Nephron (organoid): ENCODE results near the gene HPDL.

ENCODE experiments used
- H3K27ac Mint-ChIP-seq, 3 experiments: 2 replicates each; pipeline ENCODE4 v1.8.0; 2020; ENCODE audit warnings: mixed read lengths in 3 of 3, mild to moderate bottlenecking in 2 of 3, moderate library complexity in 1 of 3
- H3K27me3 Mint-ChIP-seq: 2 replicates; pipeline ENCODE4 v1.8.0; 2021; ENCODE audit warnings: low read depth, mild to moderate bottlenecking, moderate library complexity, mixed read lengths
- H3K36me3 Mint-ChIP-seq: 2 replicates; pipeline ENCODE4 v1.8.0; 2020; ENCODE audit warnings: low read depth, mixed read lengths
- H3K4me1 Mint-ChIP-seq: 2 replicates; pipeline ENCODE4 v1.8.0; 2020; ENCODE audit warnings: mixed read lengths
- H3K4me3 Mint-ChIP-seq, 3 experiments: 2 replicates each; pipeline ENCODE4 v1.8.0; 2020; ENCODE audit warnings: mild to moderate bottlenecking in 3 of 3, mixed read lengths in 3 of 3, moderate library complexity in 2 of 3
- H3K9me3 Mint-ChIP-seq: 2 replicates; pipeline ENCODE4 v1.8.0; 2020; ENCODE audit warnings: mixed read lengths
- TF ChIP-seq, protein P1 (sequence below), 3 experiments: fragments of 200-600 bp; sonication (generic); IDR thresholded peaks; one replicate each; pipeline ENCODE4 v1.5.0; 2021; ENCODE audit warnings: antibody characterized with exemption in 3 of 3; ENCODE audit not compliant: unreplicated experiment in 3 of 3

HPDL gene

DNA sequence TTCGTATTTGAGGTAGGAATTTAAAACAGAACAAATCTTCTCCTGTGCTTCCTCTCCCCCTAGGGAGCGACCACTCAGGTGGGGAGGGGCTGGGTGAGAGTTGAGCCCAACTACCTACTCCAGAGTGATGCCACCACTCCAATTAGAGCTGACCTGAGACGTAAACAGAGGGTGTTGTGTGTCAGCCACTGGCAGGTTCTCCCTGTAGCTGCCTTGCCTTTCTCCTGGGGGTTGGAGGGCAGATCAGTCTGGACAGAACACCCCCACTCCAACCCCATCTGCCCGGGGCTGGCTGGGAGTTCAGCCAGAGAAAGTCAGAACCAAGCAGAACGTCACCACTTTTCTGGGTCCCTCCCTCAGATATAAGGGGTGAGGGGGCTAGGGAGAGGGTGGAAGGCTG is 2.0 kb downstream of the HPDL start:
- Mint-ChIP-seq H3K27ac (no peak overlapping the region), H3K27me3 (no peaks in the 10 kb centered on the region), H3K4me1 (peaks cover 9% of the 10 kb centered on the region), H3K36me3 (peaks cover 14% of the 10 kb centered on the region), H3K9me3 (no peaks in the 10 kb centered on the region), H3K4me3 (no peak overlapping the region)
- TF ChIP-seq, protein P1, sequence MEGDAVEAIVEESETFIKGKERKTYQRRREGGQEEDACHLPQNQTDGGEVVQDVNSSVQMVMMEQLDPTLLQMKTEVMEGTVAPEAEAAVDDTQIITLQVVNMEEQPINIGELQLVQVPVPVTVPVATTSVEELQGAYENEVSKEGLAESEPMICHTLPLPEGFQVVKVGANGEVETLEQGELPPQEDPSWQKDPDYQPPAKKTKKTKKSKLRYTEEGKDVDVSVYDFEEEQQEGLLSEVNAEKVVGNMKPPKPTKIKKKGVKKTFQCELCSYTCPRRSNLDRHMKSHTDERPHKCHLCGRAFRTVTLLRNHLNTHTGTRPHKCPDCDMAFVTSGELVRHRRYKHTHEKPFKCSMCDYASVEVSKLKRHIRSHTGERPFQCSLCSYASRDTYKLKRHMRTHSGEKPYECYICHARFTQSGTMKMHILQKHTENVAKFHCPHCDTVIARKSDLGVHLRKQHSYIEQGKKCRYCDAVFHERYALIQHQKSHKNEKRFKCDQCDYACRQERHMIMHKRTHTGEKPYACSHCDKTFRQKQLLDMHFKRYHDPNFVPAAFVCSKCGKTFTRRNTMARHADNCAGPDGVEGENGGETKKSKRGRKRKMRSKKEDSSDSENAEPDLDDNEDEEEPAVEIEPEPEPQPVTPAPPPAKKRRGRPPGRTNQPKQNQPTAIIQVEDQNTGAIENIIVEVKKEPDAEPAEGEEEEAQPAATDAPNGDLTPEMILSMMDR (IDR thresholded peaks at IDR 0.05; ENCODE audit: unreplicated experiment in 3 of 3): no peak

DNA sequence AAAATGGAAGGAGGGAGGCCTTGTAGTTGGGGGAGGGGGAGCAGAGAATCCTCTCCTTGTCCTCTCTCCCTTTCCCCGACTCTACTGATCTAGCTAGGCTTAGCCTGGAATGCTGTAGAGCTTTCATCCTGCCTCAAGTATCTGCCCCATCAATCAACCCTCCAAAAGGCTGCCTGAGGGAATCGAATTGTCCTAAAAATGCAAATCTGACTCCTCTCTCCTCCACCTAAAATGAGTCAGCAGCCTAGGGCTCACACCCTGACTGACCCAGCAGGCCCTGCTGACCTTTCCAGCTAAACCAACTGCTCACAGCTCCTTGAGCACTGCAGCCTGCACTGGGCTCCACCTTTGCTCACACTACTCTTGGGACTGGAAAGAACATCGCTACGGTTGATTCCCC is 2.8 kb downstream of the HPDL start:
- no peak overlapping the region for H3K27ac Mint-ChIP-seq
- H3K9me3 Mint-ChIP-seq: no peaks in the 10 kb centered on the region
- peaks cover 14% of the 10 kb centered on the region for H3K36me3 Mint-ChIP-seq
- H3K4me1 Mint-ChIP-seq: peaks cover 9% of the 10 kb centered on the region
- no peak overlapping the region for H3K4me3 Mint-ChIP-seq
- no peaks in the 10 kb centered on the region for H3K27me3 Mint-ChIP-seq
- TF ChIP-seq, protein P1 (IDR thresholded peaks at IDR 0.05; ENCODE audit: unreplicated experiment in 3 of 3): no peak

DNA sequence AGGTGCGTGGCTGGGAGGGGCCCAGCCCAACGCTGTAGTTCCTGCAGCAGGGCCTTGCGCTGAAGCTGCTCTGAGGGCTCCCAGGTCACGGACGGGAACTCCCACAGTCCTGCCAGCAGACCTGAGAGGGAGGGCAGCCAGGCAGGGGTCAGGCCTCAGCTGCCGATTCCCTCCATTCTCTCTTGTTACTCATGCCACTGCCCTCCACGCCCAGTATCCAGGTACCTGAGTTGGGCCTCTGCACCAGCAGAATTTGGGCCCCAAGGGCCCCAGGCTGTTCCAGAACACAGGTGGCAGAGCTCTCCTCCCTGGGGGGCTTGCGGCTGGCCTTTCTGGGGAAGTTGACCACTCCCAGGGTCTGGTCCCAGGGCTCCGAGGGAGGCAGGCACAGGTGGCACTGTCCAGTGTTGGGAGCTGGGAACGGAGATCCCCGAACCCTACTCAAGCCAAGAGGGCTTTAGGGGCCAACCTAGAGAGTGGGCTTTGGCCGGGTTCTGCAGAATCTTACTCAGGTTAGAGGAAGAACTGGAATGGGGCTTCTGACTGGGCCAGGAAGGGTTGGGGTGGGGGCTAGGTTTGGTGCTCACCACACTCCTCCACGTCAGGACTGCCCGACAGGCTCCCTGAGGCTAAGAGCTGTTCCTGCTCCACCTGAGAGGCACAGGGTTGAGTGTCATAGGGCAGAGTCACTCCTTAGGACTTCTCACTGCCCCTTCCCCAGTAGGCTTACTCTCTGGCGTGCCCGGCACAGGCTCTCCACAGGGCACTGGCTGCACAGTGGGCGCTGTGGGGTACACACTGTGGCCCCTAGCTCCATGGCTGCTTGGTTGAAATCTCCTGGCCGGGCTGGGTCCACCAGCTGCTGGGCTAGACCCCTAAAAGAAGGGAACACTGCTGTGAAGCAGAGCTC is 5.0 kb downstream of the HPDL start:
- H3K27ac Mint-ChIP-seq: no peak overlapping the region
- H3K36me3 Mint-ChIP-seq: peaks cover 7% of the 10 kb centered on the region
- H3K27me3 Mint-ChIP-seq: no peaks in the 10 kb centered on the region
- no peak overlapping the region for H3K4me3 Mint-ChIP-seq
- peaks cover 9% of the 10 kb centered on the region for H3K4me1 Mint-ChIP-seq
- TF ChIP-seq, protein P1 (IDR thresholded peaks at IDR 0.05; ENCODE audit: unreplicated experiment in 3 of 3): no peak
- no peaks in the 10 kb centered on the region for H3K9me3 Mint-ChIP-seq

DNA sequence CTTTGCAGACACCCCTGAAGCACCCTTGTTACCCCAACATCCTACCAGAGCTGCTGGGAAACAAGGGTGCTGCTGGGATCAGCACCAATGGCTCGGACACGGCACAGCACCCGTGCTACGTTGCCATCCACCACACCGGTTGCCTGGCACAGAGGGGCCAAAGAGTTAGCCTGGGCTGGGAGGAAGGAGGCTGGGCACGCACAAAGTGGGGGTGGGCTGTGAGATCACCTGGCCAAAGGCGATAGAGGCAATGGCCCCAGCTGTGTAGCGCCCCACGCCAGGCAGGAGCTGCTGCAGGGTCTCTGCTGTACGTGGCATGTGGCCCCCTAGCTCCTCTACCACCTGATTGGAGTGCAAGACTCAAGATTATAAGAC is 5.6 kb downstream of the HPDL start:
- H3K9me3 Mint-ChIP-seq: no peaks in the 10 kb centered on the region
- H3K36me3 Mint-ChIP-seq: peaks cover 7% of the 10 kb centered on the region
- H3K27ac Mint-ChIP-seq: no peak overlapping the region
- H3K4me3 Mint-ChIP-seq: no peak overlapping the region
- peaks cover 9% of the 10 kb centered on the region for H3K4me1 Mint-ChIP-seq
- H3K27me3 Mint-ChIP-seq: no peaks in the 10 kb centered on the region
- TF ChIP-seq, protein P1 (IDR thresholded peaks at IDR 0.05; ENCODE audit: unreplicated experiment in 3 of 3): no peak

DNA sequence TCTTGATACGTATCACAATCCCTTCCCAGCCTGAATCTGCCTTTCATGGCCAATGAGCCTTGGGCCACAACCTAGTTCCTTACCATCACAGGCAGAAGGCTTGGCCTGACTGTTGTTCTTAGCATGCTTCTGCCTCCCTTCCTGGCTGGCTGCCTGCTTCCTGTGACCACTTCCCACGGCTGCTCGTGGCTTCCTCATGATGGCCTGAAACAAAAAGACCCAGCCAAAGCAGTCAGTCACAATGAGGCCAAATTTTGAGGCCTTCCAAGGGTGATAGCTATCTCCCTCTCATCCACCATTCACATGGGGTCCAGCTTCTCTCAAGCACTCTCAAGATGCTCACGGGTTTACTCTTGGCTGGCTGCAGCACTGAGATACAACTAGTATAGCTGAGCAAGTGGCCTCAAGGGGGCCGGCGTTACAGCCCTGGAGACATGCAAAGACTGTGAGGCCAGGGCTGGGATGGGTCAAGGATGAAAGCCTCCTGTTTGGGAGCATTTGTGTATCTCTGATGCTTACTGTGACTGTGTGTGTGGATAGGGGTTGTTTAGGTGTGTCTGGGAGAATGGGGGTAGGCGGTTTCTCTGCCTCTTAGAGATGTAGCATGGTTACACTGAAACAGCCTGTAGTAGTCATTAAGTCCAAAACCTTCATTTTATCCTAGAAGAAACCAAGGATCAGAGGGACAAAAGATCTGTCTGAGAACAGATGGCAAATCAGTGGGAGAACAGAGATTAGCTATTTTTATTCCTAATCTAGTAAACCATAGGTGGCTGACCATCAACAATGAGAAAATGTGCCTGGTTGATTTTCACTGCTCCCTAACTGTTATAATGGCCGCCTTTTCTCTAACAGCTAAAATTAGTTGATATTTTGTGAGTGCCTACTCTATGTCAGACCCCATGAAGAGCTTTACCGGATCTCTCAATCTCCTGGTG is 7.9 kb downstream of the HPDL start:
- H3K36me3 Mint-ChIP-seq: peaks cover 5% of the 10 kb centered on the region

More for the DNA sequence above, 7.9 kb downstream of the HPDL start:
- TF ChIP-seq, protein P1 (IDR thresholded peaks at IDR 0.05; ENCODE audit: unreplicated experiment in 3 of 3): no peak
- H3K4me3 Mint-ChIP-seq: peak overlapping the region in 1 of 3 experiments; percentile 53
- no peaks in the 10 kb centered on the region for H3K9me3 Mint-ChIP-seq
- peak overlapping the region; percentile 15 to 70 (median 54) for H3K27ac Mint-ChIP-seq
- H3K4me1 Mint-ChIP-seq: peaks cover 15% of the 10 kb centered on the region
- no peaks in the 10 kb centered on the region for H3K27me3 Mint-ChIP-seq
